Measurements from ENCODE around the gene PDS5B.

PDS5B gene, protein sequence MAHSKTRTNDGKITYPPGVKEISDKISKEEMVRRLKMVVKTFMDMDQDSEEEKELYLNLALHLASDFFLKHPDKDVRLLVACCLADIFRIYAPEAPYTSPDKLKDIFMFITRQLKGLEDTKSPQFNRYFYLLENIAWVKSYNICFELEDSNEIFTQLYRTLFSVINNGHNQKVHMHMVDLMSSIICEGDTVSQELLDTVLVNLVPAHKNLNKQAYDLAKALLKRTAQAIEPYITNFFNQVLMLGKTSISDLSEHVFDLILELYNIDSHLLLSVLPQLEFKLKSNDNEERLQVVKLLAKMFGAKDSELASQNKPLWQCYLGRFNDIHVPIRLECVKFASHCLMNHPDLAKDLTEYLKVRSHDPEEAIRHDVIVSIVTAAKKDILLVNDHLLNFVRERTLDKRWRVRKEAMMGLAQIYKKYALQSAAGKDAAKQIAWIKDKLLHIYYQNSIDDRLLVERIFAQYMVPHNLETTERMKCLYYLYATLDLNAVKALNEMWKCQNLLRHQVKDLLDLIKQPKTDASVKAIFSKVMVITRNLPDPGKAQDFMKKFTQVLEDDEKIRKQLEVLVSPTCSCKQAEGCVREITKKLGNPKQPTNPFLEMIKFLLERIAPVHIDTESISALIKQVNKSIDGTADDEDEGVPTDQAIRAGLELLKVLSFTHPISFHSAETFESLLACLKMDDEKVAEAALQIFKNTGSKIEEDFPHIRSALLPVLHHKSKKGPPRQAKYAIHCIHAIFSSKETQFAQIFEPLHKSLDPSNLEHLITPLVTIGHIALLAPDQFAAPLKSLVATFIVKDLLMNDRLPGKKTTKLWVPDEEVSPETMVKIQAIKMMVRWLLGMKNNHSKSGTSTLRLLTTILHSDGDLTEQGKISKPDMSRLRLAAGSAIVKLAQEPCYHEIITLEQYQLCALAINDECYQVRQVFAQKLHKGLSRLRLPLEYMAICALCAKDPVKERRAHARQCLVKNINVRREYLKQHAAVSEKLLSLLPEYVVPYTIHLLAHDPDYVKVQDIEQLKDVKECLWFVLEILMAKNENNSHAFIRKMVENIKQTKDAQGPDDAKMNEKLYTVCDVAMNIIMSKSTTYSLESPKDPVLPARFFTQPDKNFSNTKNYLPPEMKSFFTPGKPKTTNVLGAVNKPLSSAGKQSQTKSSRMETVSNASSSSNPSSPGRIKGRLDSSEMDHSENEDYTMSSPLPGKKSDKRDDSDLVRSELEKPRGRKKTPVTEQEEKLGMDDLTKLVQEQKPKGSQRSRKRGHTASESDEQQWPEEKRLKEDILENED (N-terminal part only)

DNA sequence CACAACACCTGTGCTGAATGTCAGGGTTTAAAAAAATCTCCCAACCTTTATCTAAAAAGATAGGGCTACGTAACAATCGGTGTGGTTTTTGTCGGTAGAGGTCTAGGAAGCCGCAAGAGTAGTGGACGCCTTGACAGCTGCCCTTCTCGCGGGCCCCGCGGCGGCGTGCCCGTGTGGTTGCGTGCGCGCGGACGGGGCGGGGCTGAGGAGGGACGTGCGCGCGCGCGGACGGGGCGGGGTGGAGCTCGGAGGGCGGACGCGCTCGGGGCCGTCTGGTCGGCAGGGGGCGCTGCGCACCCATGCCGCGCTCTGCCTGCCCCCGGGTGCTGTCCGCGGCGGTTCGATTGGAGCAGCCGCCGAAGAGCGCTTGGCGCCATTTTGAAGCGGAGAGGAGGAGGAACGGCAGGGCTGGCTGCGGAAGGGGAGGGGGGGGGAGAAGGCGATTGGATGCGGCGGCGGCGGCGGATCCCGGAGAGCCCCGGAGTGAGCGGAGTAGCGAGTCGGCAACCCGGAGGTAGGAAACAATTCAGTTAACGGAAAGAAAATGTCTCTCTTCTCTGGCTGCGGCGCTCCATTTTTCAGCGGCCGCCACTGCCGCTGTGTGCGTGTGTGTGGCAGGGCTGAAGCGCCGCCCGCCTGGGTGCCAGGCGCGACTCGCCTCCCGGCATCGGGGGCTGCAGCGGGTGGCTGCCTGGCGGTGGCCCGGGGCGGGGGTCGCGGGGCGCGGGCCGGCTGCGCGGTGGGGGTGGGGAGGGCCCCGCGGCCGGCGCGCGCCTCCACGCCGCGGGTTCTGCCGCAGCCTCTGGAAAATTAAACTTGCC is at the start of gene PDS5B:
PDS5B (plus strand) TSS at position 373 of the 821 bp plus-strand sequence. CDS start 62,321 bp downstream, outside the sequence.
- H3F3A ChIP-seq (ENCODE audit: control insufficient read depth, insufficient read depth): no peaks in the 10 kb centered on the region
- H3K4me3 ChIP-seq (ENCODE audit: low read length): peak within 1 kb of the TSS; percentile 89
- peaks cover 28% of the 10 kb centered on the region for H3K4me1 ChIP-seq (ENCODE audit: control insufficient read depth, low read length)
- peaks cover 6% of the 10 kb centered on the region; the same call in 1 of the 2 replicates for H3K36me3 ChIP-seq (ENCODE audit: control insufficient read depth, low read length)
- H3K27ac ChIP-seq (ENCODE audit: low read depth, low read length): peak within 1 kb of the TSS; percentile 77
- peaks cover 43% of the 10 kb centered on the region for H3K79me2 ChIP-seq (ENCODE audit: control insufficient read depth, low read length)
- H3K27me3 ChIP-seq (ENCODE audit: control insufficient read depth, low read length): no peaks in the 10 kb centered on the region
- TF ChIP-seq, protein P1, sequence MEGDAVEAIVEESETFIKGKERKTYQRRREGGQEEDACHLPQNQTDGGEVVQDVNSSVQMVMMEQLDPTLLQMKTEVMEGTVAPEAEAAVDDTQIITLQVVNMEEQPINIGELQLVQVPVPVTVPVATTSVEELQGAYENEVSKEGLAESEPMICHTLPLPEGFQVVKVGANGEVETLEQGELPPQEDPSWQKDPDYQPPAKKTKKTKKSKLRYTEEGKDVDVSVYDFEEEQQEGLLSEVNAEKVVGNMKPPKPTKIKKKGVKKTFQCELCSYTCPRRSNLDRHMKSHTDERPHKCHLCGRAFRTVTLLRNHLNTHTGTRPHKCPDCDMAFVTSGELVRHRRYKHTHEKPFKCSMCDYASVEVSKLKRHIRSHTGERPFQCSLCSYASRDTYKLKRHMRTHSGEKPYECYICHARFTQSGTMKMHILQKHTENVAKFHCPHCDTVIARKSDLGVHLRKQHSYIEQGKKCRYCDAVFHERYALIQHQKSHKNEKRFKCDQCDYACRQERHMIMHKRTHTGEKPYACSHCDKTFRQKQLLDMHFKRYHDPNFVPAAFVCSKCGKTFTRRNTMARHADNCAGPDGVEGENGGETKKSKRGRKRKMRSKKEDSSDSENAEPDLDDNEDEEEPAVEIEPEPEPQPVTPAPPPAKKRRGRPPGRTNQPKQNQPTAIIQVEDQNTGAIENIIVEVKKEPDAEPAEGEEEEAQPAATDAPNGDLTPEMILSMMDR (IDR thresholded peaks at IDR 0.05; ENCODE audit: low read depth, low read length, poor library complexity, severe bottlenecking): peak; percentile 80
- TF ChIP-seq EZH2phosphoT487 (IDR thresholded peaks at IDR 0.05; ENCODE audit: borderline replicate concordance, low read length): no peak
- H3K9me2 ChIP-seq (replicated peaks; ENCODE audit: control insufficient read depth, low read length): no peaks in the 10 kb centered on the region
- H3K4me2 ChIP-seq (ENCODE audit: low read length): peak within 1 kb of the TSS; percentile 91
- H3K9me3 ChIP-seq (ENCODE audit: control insufficient read depth, insufficient read depth, low read length): no peaks in the 10 kb centered on the region
- peaks cover 18% of the 10 kb centered on the region for H4K20me1 ChIP-seq (ENCODE audit: control insufficient read depth, insufficient read depth, low read depth, low read length)

DNA sequence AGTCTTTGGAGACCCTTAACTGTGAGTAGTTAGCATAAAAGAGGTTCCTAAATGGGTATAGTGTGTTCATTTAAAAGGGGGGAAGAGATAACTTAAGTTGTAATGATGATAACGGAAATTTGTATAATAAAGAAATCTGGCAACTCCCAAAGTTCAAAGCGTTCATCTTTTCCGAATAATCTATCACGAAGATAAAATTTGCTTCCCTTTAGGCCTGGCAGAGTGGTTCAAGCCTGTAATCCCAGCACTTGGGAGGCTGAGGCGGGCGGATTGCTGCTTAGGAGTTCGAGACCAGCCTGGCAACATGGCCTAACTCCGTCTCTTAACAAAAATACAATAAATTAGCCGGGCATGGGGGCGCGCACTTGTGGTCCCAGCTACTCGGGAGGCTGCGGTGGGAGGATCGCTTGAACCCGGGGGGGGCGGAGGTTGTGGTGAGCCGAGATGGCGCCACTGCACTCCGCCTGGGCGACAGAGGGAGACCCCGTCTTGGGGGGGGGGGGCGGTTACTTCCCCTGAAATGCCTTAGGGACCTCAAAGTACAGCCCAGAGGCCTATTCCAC is 48.6 kb upstream of the PDS5B start:
- no peak for TF ChIP-seq EZH2phosphoT487 (IDR thresholded peaks at IDR 0.05; ENCODE audit: borderline replicate concordance, low read length)
- TF ChIP-seq, protein P1 (IDR thresholded peaks at IDR 0.05; ENCODE audit: low read depth, low read length, poor library complexity, severe bottlenecking): no peak
- peaks cover 12% of the 10 kb centered on the region for H3K4me1 ChIP-seq (ENCODE audit: control insufficient read depth, low read length)
- no peaks in the 10 kb centered on the region for H3K9me2 ChIP-seq (replicated peaks; ENCODE audit: control insufficient read depth, low read length)
- H3F3A ChIP-seq (ENCODE audit: control insufficient read depth, insufficient read depth): no peaks in the 10 kb centered on the region
- no peaks in the 10 kb centered on the region for H4K20me1 ChIP-seq (ENCODE audit: control insufficient read depth, insufficient read depth, low read depth, low read length)
- H3K79me2 ChIP-seq (ENCODE audit: control insufficient read depth, low read length): peaks cover 46% of the 10 kb centered on the region
- H3K36me3 ChIP-seq (ENCODE audit: control insufficient read depth, low read length): peaks cover 32% of the 10 kb centered on the region
- no peaks in the 10 kb centered on the region for H3K9me3 ChIP-seq (ENCODE audit: control insufficient read depth, insufficient read depth, low read length)
- peak overlapping the region; percentile 84 for H3K4me2 ChIP-seq (ENCODE audit: low read length)
- H3K27ac ChIP-seq (ENCODE audit: low read depth, low read length): no peak overlapping the region
- H3K27me3 ChIP-seq (ENCODE audit: control insufficient read depth, low read length): no peaks in the 10 kb centered on the region
- peak overlapping the region; percentile 91 for H3K4me3 ChIP-seq (ENCODE audit: low read length)

All from DOHH2 (cell line).